Measurements from ENCODE around the gene TIAL1. TPM values are rescaled to one million over a fixed set of nuclear protein-coding genes. Genes with fewer than 3 reads are reported as not detected.

The TIAL1 gene
- total RNA-seq, 2 experiments from 2014 or later: 200 to 204 TPM

DNA sequence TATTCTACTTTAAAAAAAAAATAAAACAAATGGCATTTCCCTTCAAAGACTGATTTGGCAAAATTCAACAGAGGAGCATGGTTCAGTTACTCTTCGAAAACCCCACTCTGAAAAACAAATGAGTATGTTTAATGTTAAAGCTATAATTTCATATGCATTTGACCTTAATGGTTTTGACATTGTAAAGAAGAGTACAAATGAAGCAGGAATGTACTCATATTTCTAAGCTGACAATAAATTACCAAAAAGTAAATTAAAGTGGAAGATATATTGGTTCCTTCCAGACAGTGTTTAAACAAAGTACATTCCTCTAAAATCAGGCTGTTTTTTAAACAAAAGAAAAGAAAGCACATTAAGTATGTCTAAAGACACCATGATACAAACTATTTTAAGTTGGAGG lies 70.6 kb downstream of the TIAL1 start:
- Mint-ChIP-seq H3K36me3 (ENCODE audit: low read depth) (peaks cover 69% of the 10 kb centered on the region), H3K4me3 (no peak overlapping the region), H3K4me1 (ENCODE audit: low read depth) (peaks cover 75% of the 10 kb centered on the region), H3K9me3 (no peaks in the 10 kb centered on the region), H3K27me3 (no peaks in the 10 kb centered on the region), H3K27ac (peak overlapping the region; percentile 75)
- DNase-seq (no peak), ATAC-seq (no peak)
- POLR2A ChIA-PET: interaction anchor here (1.8 to 5.0 kb wide), 3 partner anchors 9 to 12 kb away, joined by 7 to 28 read pairs (median 11); no protein-coding TSS in a partner anchor
- CTCF ChIA-PET: interaction anchor here (0.7 to 4.9 kb wide), 8 partner anchors 8 to 134 kb away, joined by 3 to 18 read pairs (median 5); no protein-coding TSS in a partner anchor
- no peak for TF ChIP-seq CTCF (IDR thresholded peaks at IDR 0.05)
- intact Hi-C loops (cut with micrococcal nuclease): no loop called here

GRCh38 chr10:119525116-119525515 lies 71.6 kb downstream of the TIAL1 start:
- intact Hi-C loops (cut with micrococcal nuclease): no loop called here
- peak overlapping the region; percentile 14 for H3K27ac Mint-ChIP-seq
- TF ChIP-seq CTCF (IDR thresholded peaks at IDR 0.05): no peak
- peaks cover 80% of the 10 kb centered on the region for H3K4me1 Mint-ChIP-seq (ENCODE audit: low read depth)
- no peaks in the 10 kb centered on the region for H3K9me3 Mint-ChIP-seq
- DNase-seq: no peak
- no peak overlapping the region for H3K4me3 Mint-ChIP-seq
- no peaks in the 10 kb centered on the region for H3K27me3 Mint-ChIP-seq
- peaks cover 74% of the 10 kb centered on the region for H3K36me3 Mint-ChIP-seq (ENCODE audit: low read depth)
- ATAC-seq: no peak
- POLR2A ChIA-PET: interaction anchor here (0.8 to 5.0 kb wide), 4 partner anchors 9 to 13 kb away, joined by 3 to 28 read pairs (median 8); no protein-coding TSS in a partner anchor
- CTCF ChIA-PET: interaction anchor here (0.6 to 4.9 kb wide), 7 partner anchors 9 to 23 kb away, joined by 3 to 18 read pairs (median 4); no protein-coding TSS in a partner anchor

GRCh38 chr10:119524720-119525070 lies 72.1 kb downstream of the TIAL1 start:
- Mint-ChIP-seq H3K4me3 (no peak overlapping the region), H3K27me3 (no peaks in the 10 kb centered on the region), H3K36me3 (ENCODE audit: low read depth) (peaks cover 76% of the 10 kb centered on the region), H3K9me3 (no peaks in the 10 kb centered on the region), H3K4me1 (ENCODE audit: low read depth) (peaks cover 82% of the 10 kb centered on the region), H3K27ac (peak overlapping the region; percentile 14)
- ATAC-seq (no peak), DNase-seq (no peak)
- TF ChIP-seq CTCF (IDR thresholded peaks at IDR 0.05): no peak
- POLR2A ChIA-PET: interaction anchor here (0.8 to 5.0 kb wide), 4 partner anchors 8 to 14 kb away, joined by 3 to 28 read pairs (median 4); no protein-coding TSS in a partner anchor
- CTCF ChIA-PET: interaction anchor here (0.6 to 4.9 kb wide), 4 partner anchors 8 to 21 kb away, joined by 3 to 18 read pairs (median 4); no protein-coding TSS in a partner anchor
- intact Hi-C loops (cut with micrococcal nuclease): no loop called here

- ChIA-PET POLR2A (interaction anchor here (0.8 to 5.0 kb wide), 6 partner anchors 8 to 22 kb away, joined by 3 to 28 read pairs (median 3); no protein-coding TSS in a partner anchor), CTCF (interaction anchor here (0.6 to 4.9 kb wide), 5 partner anchors 8 to 22 kb away, joined by 3 to 18 read pairs (median 3); no protein-coding TSS in a partner anchor)
- peak; percentile 50 for ATAC-seq
- DNase-seq: peak; percentile 43
- Mint-ChIP-seq H3K36me3 (ENCODE audit: low read depth) (peaks cover 73% of the 10 kb centered on the region), H3K4me1 (ENCODE audit: low read depth) (peaks cover 82% of the 10 kb centered on the region), H3K27me3 (no peaks in the 10 kb centered on the region), H3K27ac (peak overlapping the region; percentile 68), H3K9me3 (no peaks in the 10 kb centered on the region), H3K4me3 (no peak overlapping the region)
- TF ChIP-seq CTCF (IDR thresholded peaks at IDR 0.05): no peak
- intact Hi-C loops (cut with micrococcal nuclease): no loop called here
These were observed 72.7 kb downstream of the TIAL1 start for GRCh38 chr10:119523895-119524719.

Other genes with a start within 250 kb of the TIAL1 start
- 100 to 1,000 TPM; 207 to 220 TPM for gene RGS10, start 54.2 kb downstream of the TIAL1 start, total RNA-seq
- gene BAG3, start 54.4 kb upstream of the TIAL1 start, total RNA-seq: 10 to 100 TPM; 13.4 to 14.3 TPM
- 10 to 100 TPM; 10.7 TPM for gene INPP5F, start 129.1 kb upstream of the TIAL1 start, total RNA-seq

All from activated CD8-positive, alpha-beta T cell treated with anti-CD3 and anti-CD28 coated beads for 36 hours (primary cell).